ENCODE data around the gene MAPK9. TPM values are rescaled to one million over a fixed set of nuclear protein-coding genes. Genes with fewer than 3 reads are reported as not detected.

Gene MAPK9
- polyA plus RNA-seq, 3 donors: 9.7 to 19.6 (median 16.2) TPM

- H3K4me3 ChIP-seq (replicated peaks in 1 of 3; ENCODE audit: low read depth in 2 of 3, low read length in 3 of 3): peak overlapping the region in 1 of 3 experiments; percentile 47
- no peak overlapping the region for H3K27ac ChIP-seq (ENCODE audit: low read depth in 1 of 2, low read length in 2 of 2)
- no peak overlapping the region for H3K9ac ChIP-seq (ENCODE audit: insufficient read depth, low read length, poor library complexity, severe bottlenecking)
- H3K4me2 ChIP-seq (replicated peaks; ENCODE audit: extremely low read depth, low read length, poor library complexity, severe bottlenecking): peak overlapping the region; percentile 65
- no peak for DNase-seq
- Mint-ChIP-seq H3K36me3 (peaks cover 5 to 7% of the 10 kb centered on the region in 2 donors), H3K4me3 (peak overlapping the region; percentile 72 to 92), H3K27ac (no peak overlapping the region), H3K4me1 (peaks cover 8% of the 10 kb centered on the region), H3K9me3 (peaks cover 0 to 13% (median 5%) of the 10 kb centered on the region in 7 donors), H3K27me3 (ENCODE audit: low read depth in 3 of 3) (peaks cover 26 to 62% (median 45%) of the 10 kb centered on the region in 3 donors)
- H3K4me1 ChIP-seq (ENCODE audit: control insufficient read depth in 1 of 2, insufficient read depth in 2 of 2, low read length in 2 of 2): peaks cover 5 to 10% of the 10 kb centered on the region in 2 donors
- TF ChIP-seq CTCF (IDR thresholded peaks at IDR 0.05): no peak
- H3K27me3 ChIP-seq (ENCODE audit: control insufficient read depth in 2 of 2, insufficient read depth in 2 of 2, low read length in 2 of 2): peaks cover 5 to 29% of the 10 kb centered on the region in 2 donors
- H3K9me3 ChIP-seq (replicated peaks in 1 of 2; ENCODE audit: control insufficient read depth in 1 of 2, insufficient read depth in 1 of 2, low read length in 2 of 2): no peaks in the 10 kb centered on the region
- no peaks in the 10 kb centered on the region for H3K79me2 ChIP-seq (ENCODE audit: insufficient read depth, low read length)
- no peaks in the 10 kb centered on the region for H3K36me3 ChIP-seq (replicated peaks in 1 of 2; ENCODE audit: control insufficient read depth in 1 of 2, insufficient read depth in 2 of 2, low read length in 2 of 2)
- intact Hi-C loops (cut with micrococcal nuclease): loop anchor here in 1 of 2 donors (2.0 to 5.0 kb wide), 2 partner anchors 81 to 119 kb away; no protein-coding TSS in a partner anchor
- no peaks in the 10 kb centered on the region for H4K20me1 ChIP-seq (ENCODE audit: insufficient read depth, low read length)
- peak overlapping the region; percentile 6 for H2AFZ ChIP-seq (ENCODE audit: insufficient read depth, low read depth, low read length, poor library complexity, severe bottlenecking)
- 44% methylated on average over 14 of the region's 14 CpGs for whole genome bisulfite sequencing (ENCODE audit: insufficient coverage)
Observed at GRCh38 chr5:180208038-180208434, 83.8 kb downstream of the MAPK9 start.

- no peak overlapping the region for H3K9ac ChIP-seq (ENCODE audit: insufficient read depth, low read length, poor library complexity, severe bottlenecking)
- intact Hi-C loops (cut with micrococcal nuclease): loop anchor here in 1 of 2 donors (5.0 kb wide), 1 partner anchor 120 kb away; no protein-coding TSS in a partner anchor
- TF ChIP-seq CTCF (IDR thresholded peaks at IDR 0.05): no peak
- H3K4me1 ChIP-seq (ENCODE audit: control insufficient read depth in 1 of 2, insufficient read depth in 2 of 2, low read length in 2 of 2): peaks cover 5 to 10% of the 10 kb centered on the region in 2 donors
- no peak overlapping the region for H3K4me3 ChIP-seq (replicated peaks in 1 of 3; ENCODE audit: low read depth in 2 of 3, low read length in 3 of 3)
- Mint-ChIP-seq H3K4me1 (peaks cover 6% of the 10 kb centered on the region), H3K27ac (no peak overlapping the region), H3K4me3 (peak overlapping the region in 1 of 2 donors; percentile 92), H3K27me3 (ENCODE audit: low read depth in 3 of 3) (peaks cover 26 to 59% (median 43%) of the 10 kb centered on the region in 3 donors), H3K36me3 (peaks cover 5 to 7% of the 10 kb centered on the region in 2 donors), H3K9me3 (peaks cover 0 to 13% (median 4%) of the 10 kb centered on the region in 7 donors)
- H3K4me2 ChIP-seq (replicated peaks; ENCODE audit: extremely low read depth, low read length, poor library complexity, severe bottlenecking): no peak overlapping the region
- H3K27me3 ChIP-seq (ENCODE audit: control insufficient read depth in 2 of 2, insufficient read depth in 2 of 2, low read length in 2 of 2): peaks cover 5 to 29% of the 10 kb centered on the region in 2 donors
- WGBS (ENCODE audit: insufficient coverage): 57% methylated on average over 25 of the region's 25 CpGs
- H2AFZ ChIP-seq (ENCODE audit: insufficient read depth, low read depth, low read length, poor library complexity, severe bottlenecking): no peak overlapping the region
- no peak for DNase-seq
- H3K36me3 ChIP-seq (replicated peaks in 1 of 2; ENCODE audit: control insufficient read depth in 1 of 2, insufficient read depth in 2 of 2, low read length in 2 of 2): no peaks in the 10 kb centered on the region
- no peaks in the 10 kb centered on the region for H3K79me2 ChIP-seq (ENCODE audit: insufficient read depth, low read length)
- H3K27ac ChIP-seq (ENCODE audit: low read depth in 1 of 2, low read length in 2 of 2): no peak overlapping the region
- H3K9me3 ChIP-seq (replicated peaks in 1 of 2; ENCODE audit: control insufficient read depth in 1 of 2, insufficient read depth in 1 of 2, low read length in 2 of 2): no peaks in the 10 kb centered on the region
- H4K20me1 ChIP-seq (ENCODE audit: insufficient read depth, low read length): no peaks in the 10 kb centered on the region
Observed at GRCh38 chr5:180207593-180207992, 84.3 kb downstream of the MAPK9 start.

All from CD14-positive monocyte (primary cell).